Measurements from ENCODE around the gene CDC42BPB.
"Not testable (repeated sequence)": the region's sequence is repeated elsewhere in the genome, so short reads cannot be mapped to it uniquely, and the experiment has no call there.

The CDC42BPB gene

GRCh38 chr14:102926840-102927239 lies 130.5 kb downstream of the CDC42BPB start:
- not testable (repeated sequence) for DNase-seq (ENCODE audit: low read depth)

GRCh38 chr14:102926104-102926503 lies 131.2 kb downstream of the CDC42BPB start:
- DNase-seq (ENCODE audit: low read depth): no peak

GRCh38 chr14:102925646-102926045 lies 131.7 kb downstream of the CDC42BPB start:
- DNase-seq (ENCODE audit: low read depth): no peak

- no peak for DNase-seq (ENCODE audit: low read depth)
Measured at GRCh38 chr14:102924632-102925588, 132.4 kb downstream of the CDC42BPB start.

GRCh38 chr14:102923925-102924486 lies 133.3 kb downstream of the CDC42BPB start:
- DNase-seq (ENCODE audit: low read depth): no peak

GRCh38 chr14:102923201-102923924 lies 134.0 kb downstream of the CDC42BPB start:
- DNase-seq (ENCODE audit: low read depth): no peak

- no peak for DNase-seq (ENCODE audit: low read depth)
Measured at GRCh38 chr14:102922490-102923200, 134.7 kb downstream of the CDC42BPB start, which contains the start of gene AMN. Gene AMN (plus strand): TSS chr14:102922663. CDS start chr14:102922689, 26 bp downstream.

GRCh38 chr14:102920998-102921304 lies 136.4 kb downstream of the CDC42BPB start:
- DNase-seq (ENCODE audit: low read depth): no peak

- DNase-seq (ENCODE audit: low read depth): no peak
Measured at GRCh38 chr14:102920273-102920997, 136.9 kb downstream of the CDC42BPB start.

GRCh38 chr14:102918438-102918837 lies 138.9 kb downstream of the CDC42BPB start:
- no peak for DNase-seq (ENCODE audit: low read depth)

- DNase-seq (ENCODE audit: low read depth): peak; percentile 25
Measured at GRCh38 chr14:102917469-102918211, 139.7 kb downstream of the CDC42BPB start.

GRCh38 chr14:102917056-102917385 lies 140.3 kb downstream of the CDC42BPB start:
- no peak for DNase-seq (ENCODE audit: low read depth)

- DNase-seq (ENCODE audit: low read depth): no peak
Measured at GRCh38 chr14:102916347-102917055, 140.8 kb downstream of the CDC42BPB start.

- no peak for DNase-seq (ENCODE audit: low read depth)
Measured at GRCh38 chr14:102915292-102916110, 141.8 kb downstream of the CDC42BPB start.

- DNase-seq (ENCODE audit: low read depth): no peak
Measured at GRCh38 chr14:102914474-102915291, 142.7 kb downstream of the CDC42BPB start.

- DNase-seq (ENCODE audit: low read depth): no peak
Measured at GRCh38 chr14:102913341-102914211, 143.8 kb downstream of the CDC42BPB start.

- no peak for DNase-seq (ENCODE audit: low read depth)
Measured at GRCh38 chr14:102911991-102912761, 145.2 kb downstream of the CDC42BPB start.
